H1 (cell line): ENCODE measurements around the gene GPRASP2. TPM values are rescaled to one million over a fixed set of nuclear protein-coding genes. Genes with fewer than 3 reads are reported as not detected.

Experiments used
- CTCF ChIA-PET: fragments of 300-600 bp; sonication (Branson Sonifier 250); formaldehyde crosslinking; loops from one replicate; lab custom pipeline; 2021; ENCODE audit not compliant: partially characterized antibody; lab: Charles Lee
- POLR2A ChIA-PET: fragments of 300-600 bp; sonication (Branson Sonifier 250); formaldehyde crosslinking; loops from one replicate; lab custom pipeline; 2021; ENCODE audit warnings: inconsistent platforms; ENCODE audit not compliant: partially characterized antibody; lab: Charles Lee
- DNase-seq, 2 experiments: peaks; one replicate each; pipeline versions ENCODE4 v3.0.0 to v3.0.0-alpha.2; 2010 to 2022; ENCODE audit warnings: low spot score in 2 of 2, low read depth in 1 of 2, mixed read lengths in 1 of 2
- FAIRE-seq: peaks from 2 replicates; lab custom pipeline; 2011; peaks lifted over from hg19 to GRCh38; lab: Jason Lieb, UNC
- H2AFZ ChIP-seq: 2 replicates; pipeline ENCODE4 v1.8.1; 2012; ENCODE audit warnings: low read length, inconsistent platforms
- H2AK5ac ChIP-seq: 2 replicates; pipeline ENCODE4 v1.6.1; 2013; ENCODE audit warnings: low read depth, low read length
- H2BK120ac ChIP-seq: replicated peaks from 2 replicates; pipeline ENCODE3; 2013; ENCODE audit warnings: low read depth, low read length, inconsistent platforms
- H2BK12ac ChIP-seq: 2 replicates; pipeline ENCODE4 v1.6.1; 2013; ENCODE audit warnings: low read depth, low read length
- H2BK15ac ChIP-seq: 2 replicates; pipeline ENCODE4 v1.6.1; 2013; ENCODE audit warnings: low read length
- H2BK20ac ChIP-seq: 2 replicates; pipeline ENCODE4 v1.6.1; 2013; ENCODE audit warnings: low read length
- H2BK5ac ChIP-seq: 2 replicates; pipeline ENCODE4 v1.6.1; 2013; ENCODE audit warnings: low read depth, low read length
- H3K14ac ChIP-seq: 2 replicates; pipeline ENCODE4 v1.6.1; 2013; ENCODE audit warnings: inconsistent platforms; ENCODE audit not compliant: insufficient read length
- H3K18ac ChIP-seq: 2 replicates; pipeline ENCODE4 v1.6.1; 2013; ENCODE audit warnings: low read length; ENCODE audit errors: extremely low read depth
- H3K23ac ChIP-seq: 2 replicates; pipeline ENCODE4 v1.6.1; 2013; ENCODE audit warnings: inconsistent platforms; ENCODE audit not compliant: insufficient read length
- H3K23me2 ChIP-seq: 2 replicates; pipeline ENCODE4 v1.6.1; 2013; ENCODE audit warnings: low read depth, low read length
- H3K27ac ChIP-seq: 2 replicates; pipeline ENCODE4 v1.6.1; 2011; ENCODE audit warnings: low read depth, low read length, inconsistent platforms
- H3K27me3 ChIP-seq, 4 experiments: replicated peaks in 1 of 4; 1 replicate in 1 of 4; 2 replicates in 3 of 4; pipeline versions ENCODE4 v1.6.1 to v1.8.1; 2011 to 2013; ENCODE audit warnings: low read length in 3 of 4, mild to moderate bottlenecking in 3 of 4, inconsistent platforms in 2 of 4, mixed read lengths in 2 of 4, moderate library complexity in 1 of 4; ENCODE audit not compliant: control insufficient read depth in 3 of 4, insufficient read depth in 3 of 4; ENCODE audit errors: extremely low read depth in 1 of 4
- H3K36me3 ChIP-seq, 4 experiments: 2 replicates each; pipeline versions ENCODE4 v1.6.1 to v1.8.1; 2011 to 2013; ENCODE audit warnings: mild to moderate bottlenecking in 4 of 4, low read length in 3 of 4, moderate library complexity in 2 of 4, control low read depth in 1 of 4, inconsistent platforms in 1 of 4; ENCODE audit not compliant: insufficient read depth in 4 of 4, control insufficient read depth in 2 of 4
- H3K4ac ChIP-seq: replicated peaks from 2 replicates; pipeline ENCODE3; 2013; ENCODE audit warnings: low read length, low read depth, mixed read lengths, inconsistent platforms; ENCODE audit not compliant: insufficient read length
- H3K4me1 ChIP-seq, 4 experiments: replicated peaks in 1 of 4; 1 replicate in 1 of 4; 2 replicates in 3 of 4; pipeline versions ENCODE4 v1.6.1 to v1.8.1; 2011 to 2013; ENCODE audit warnings: low read length in 3 of 4, inconsistent platforms in 2 of 4, mixed read lengths in 1 of 4; ENCODE audit not compliant: insufficient read depth in 4 of 4, control insufficient read depth in 3 of 4
- H3K4me2 ChIP-seq, 2 experiments: 2 replicates each; pipeline versions ENCODE4 v1.6.1 to v1.8.1; 2011 to 2013; ENCODE audit warnings: low read depth in 2 of 2, low read length in 2 of 2, control low read depth in 1 of 2, inconsistent platforms in 1 of 2, mild to moderate bottlenecking in 1 of 2; ENCODE audit not compliant: insufficient read depth in 1 of 2
- H3K4me3 ChIP-seq, 4 experiments: fragments of 200-600, 300-600 bp in 1 of 4; sonication (generic), shearing (Covaris generic), sonication (Bioruptor Twin) in 1 of 4; 2 replicates each; pipeline versions ENCODE4 v1.5.1 to v1.8.1; 2011 to 2016; ENCODE audit warnings: low read length in 4 of 4, low read depth in 3 of 4, control low read depth in 2 of 4, inconsistent platforms in 2 of 4, mild to moderate bottlenecking in 2 of 4, mixed read lengths in 1 of 4, moderate library complexity in 1 of 4; ENCODE audit not compliant: insufficient read depth in 2 of 4; ENCODE audit errors: extremely low read depth in 1 of 4
- H3K56ac ChIP-seq: replicated peaks from 2 replicates; pipeline ENCODE3; 2013; ENCODE audit warnings: low read depth, mild to moderate bottlenecking, mixed read lengths, low read length, inconsistent platforms; ENCODE audit not compliant: insufficient read length
- H3K79me1 ChIP-seq: 2 replicates; pipeline ENCODE4 v1.6.1; 2013; ENCODE audit warnings: low read depth, low read length, control low read depth
- H3K79me2 ChIP-seq, 2 experiments: 2 replicates each; pipeline versions ENCODE4 v1.6.1 to v1.8.1; 2012 to 2013; ENCODE audit warnings: low read length in 2 of 2, mild to moderate bottlenecking in 2 of 2, inconsistent platforms in 1 of 2; ENCODE audit not compliant: insufficient read depth in 2 of 2, control insufficient read depth in 1 of 2
- H3K9ac ChIP-seq, 4 experiments: replicated peaks in 1 of 4; 1 replicate in 1 of 4; 2 replicates in 3 of 4; pipeline versions ENCODE4 v1.6.1 to v1.8.1; 2011 to 2013; ENCODE audit warnings: low read depth in 3 of 4, low read length in 3 of 4, control low read depth in 2 of 4, mild to moderate bottlenecking in 2 of 4, moderate library complexity in 2 of 4, inconsistent platforms in 1 of 4; ENCODE audit errors: extremely low read depth in 1 of 4
- H3K9me3 ChIP-seq, 2 experiments: 2 replicates each; pipeline versions ENCODE4 v1.6.1 to v1.8.1; 2012 to 2013; ENCODE audit warnings: mild to moderate bottlenecking in 2 of 2, moderate library complexity in 2 of 2, control low read depth in 1 of 2, inconsistent platforms in 1 of 2, low read depth in 1 of 2, low read length in 1 of 2, mixed read lengths in 1 of 2; ENCODE audit not compliant: insufficient read depth in 2 of 2
- H4K20me1 ChIP-seq, 2 experiments: replicated peaks in 1 of 2; 2 replicates each; pipeline versions ENCODE3 to v1.8.1; 2011 to 2013; ENCODE audit warnings: inconsistent platforms in 2 of 2, low read length in 2 of 2, mild to moderate bottlenecking in 1 of 2; ENCODE audit not compliant: insufficient read depth in 2 of 2, control insufficient read depth in 1 of 2
- H4K5ac ChIP-seq: 2 replicates; pipeline ENCODE4 v1.6.1; 2013; ENCODE audit warnings: low read length, low read depth, mixed read lengths, inconsistent platforms; ENCODE audit not compliant: insufficient read length
- H4K8ac ChIP-seq: 2 replicates; pipeline ENCODE4 v1.8.0; 2013; ENCODE audit warnings: mild to moderate bottlenecking, moderate library complexity, low read length, inconsistent platforms; ENCODE audit not compliant: insufficient read depth; ENCODE audit errors: extremely low read depth
- H4K91ac ChIP-seq: replicated peaks from 2 replicates; pipeline ENCODE3; 2013; ENCODE audit warnings: low read length, mixed read lengths, inconsistent platforms; ENCODE audit not compliant: insufficient read length
- BACH1 ChIP-seq: IDR thresholded peaks from 2 replicates; pipeline ENCODE4 v1.6.1; 2012; ENCODE audit warnings: low read length, improper control_type of control experiment
- BCL11A ChIP-seq, 2 experiments: IDR thresholded peaks; one replicate each; pipeline ENCODE4 v1.6.1; 2011; ENCODE audit warnings: low read depth in 2 of 2, low read length in 2 of 2, mild to moderate bottlenecking in 2 of 2
- CEBPB ChIP-seq: IDR thresholded peaks from 2 replicates; pipeline ENCODE4 v1.6.1; 2012; ENCODE audit warnings: low read depth, low read length
- FOSL1 ChIP-seq: IDR thresholded peaks from 2 replicates; pipeline ENCODE4 v1.6.1; 2011; ENCODE audit warnings: mild to moderate bottlenecking, low read depth, low read length, moderate library complexity; ENCODE audit not compliant: insufficient read depth
- HDAC6 ChIP-seq: IDR thresholded peaks from one replicate; pipeline ENCODE4 v1.7.1; 2012; ENCODE audit warnings: low read depth, mild to moderate bottlenecking, inconsistent platforms, low read length, moderate library complexity
- KDM4A ChIP-seq: IDR thresholded peaks from one replicate; pipeline ENCODE4 v1.7.1; 2012; ENCODE audit warnings: low read depth, mild to moderate bottlenecking, moderate library complexity, low read length, inconsistent platforms; ENCODE audit not compliant: severe bottlenecking
- KDM5A ChIP-seq: fragments of 200-600 bp; IDR thresholded peaks from 2 replicates; pipeline ENCODE4 v1.7.1; 2012; ENCODE audit warnings: mild to moderate bottlenecking, low read length, inconsistent platforms, mixed read lengths
- MAFK ChIP-seq: IDR thresholded peaks from 2 replicates; pipeline ENCODE4 v1.6.1; 2012; ENCODE audit warnings: low read depth, mild to moderate bottlenecking, improper control_type of control experiment, low read length
- NANOG ChIP-seq: IDR thresholded peaks from 2 replicates; pipeline ENCODE4 v1.6.1; 2011; ENCODE audit warnings: low read length, low read depth, mild to moderate bottlenecking, inconsistent platforms; ENCODE audit not compliant: insufficient read depth, poor library complexity, severe bottlenecking
- RAD21 ChIP-seq, 2 experiments: IDR thresholded peaks in 1 of 2; conservative IDR thresholded peaks in 1 of 2; 2 replicates each; pipeline ENCODE4 v1.6.1; 2011; ENCODE audit warnings: low read depth in 2 of 2, low read length in 2 of 2, improper control_type of control experiment in 1 of 2, inconsistent platforms in 1 of 2, mild to moderate bottlenecking in 1 of 2, moderate library complexity in 1 of 2
- RNF2 ChIP-seq: fragments of 200-900, 300-1000 bp; sonication (generic); IDR thresholded peaks from 2 replicates; pipeline ENCODE4 v1.7.1; 2016; ENCODE audit warnings: borderline replicate concordance, low read depth, mild to moderate bottlenecking, antibody characterized with exemption, low read length; ENCODE audit not compliant: poor library complexity, severe bottlenecking; ENCODE audit errors: missing control alignments
- SIRT6 ChIP-seq: IDR thresholded peaks from one replicate; pipeline ENCODE4 v1.7.1; 2012; ENCODE audit warnings: low read length, inconsistent platforms
- TBP ChIP-seq: IDR thresholded peaks from 2 replicates; pipeline ENCODE4 v1.6.1; 2011; ENCODE audit warnings: low read depth, low read length, improper control_type of control experiment
- ZNF274 ChIP-seq: IDR thresholded peaks from 2 replicates; pipeline ENCODE4 v1.7.0; 2012; ENCODE audit warnings: low read length, borderline replicate concordance; ENCODE audit errors: extremely low read depth
- WGBS, 2 experiments: shearing (Covaris generic) in 1 of 2; methylation state at CpG; one replicate each; pipeline versions ENCODE4 v1.1.6 to v1.1.7; 2013 to 2015; ENCODE audit warnings: low lambda C conversion rate in 2 of 2, mixed read lengths in 2 of 2, inconsistent platforms in 1 of 2, low coverage in 1 of 2, missing lambda C conversion rate in 1 of 2; ENCODE audit not compliant: insufficient replicate concordance in 2 of 2, insufficient coverage in 1 of 2, insufficient read length in 1 of 2; ENCODE audit errors: extremely low coverage in 1 of 2, missing lambda C conversion rate in 1 of 2; 5-methylcytosine and 5-hydroxymethylcytosine counted together
- polyA plus RNA-seq, 7 experiments: library from polyadenylated mRNA; depleted of rRNA in 3 of 7; stranded (reverse) in 5 of 7; unstranded in 2 of 7; fragments of >200 nt in 5 of 7; fragments of 200-250 nt in 2 of 7; gene quantifications; 1 replicate in 5 of 7; 2 replicates in 1 of 7; 4 replicates in 1 of 7; pipeline versions ENCODE4 v1.2.1 to v1.2.3, GENCODE V29; 2011 to 2013; ENCODE audit warnings: missing spikeins in 2 of 7, mixed read lengths in 2 of 7
- total RNA-seq: library from RNA; stranded (reverse); fragmentation: NEBNext Ultra II Directional; extraction: Animal tissue kit (Norgen Biotek cat#: 25700); gene quantifications from 2 replicates; pipeline ENCODE4 v1.2.1, GENCODE V29; 2021
- TF ChIP-seq, protein P1 (sequence below): IDR thresholded peaks from 2 replicates; pipeline ENCODE4 v1.6.1; 2012; ENCODE audit warnings: inconsistent platforms

GPRASP2 gene
- total and polyA plus RNA-seq, 2 of the 8 experiments (the other 6 are each of a cell fraction or from before 2014, with no cell fraction given) = 8.0 to 15.7 TPM

DNA sequence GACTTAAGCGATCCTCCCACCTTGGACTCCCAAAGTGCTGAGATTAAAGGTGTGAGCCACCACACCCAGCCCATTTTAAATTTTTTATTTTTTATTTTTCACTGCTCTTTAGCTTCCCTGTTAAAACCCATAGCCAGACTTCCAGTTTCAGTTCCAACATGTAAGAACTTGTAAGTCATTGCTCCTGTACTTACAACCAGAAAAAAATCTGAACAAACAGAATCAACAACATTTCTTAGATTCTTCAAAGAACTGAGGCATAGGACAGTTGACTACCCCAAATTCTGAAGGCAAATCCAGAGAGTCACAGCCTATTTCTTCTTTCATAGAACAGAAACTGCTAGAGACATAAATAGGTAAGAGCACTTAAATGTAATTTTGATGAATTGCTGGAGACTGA, 16.4 kb downstream of the GPRASP2 start:
- Histone ChIP-seq H3K4ac (no peak overlapping the region), H3K4me2 (no peak overlapping the region), H3K79me1 (no peaks in the 10 kb centered on the region), H3K27me3 (no peaks in the 10 kb centered on the region), H3K4me3 (no peak overlapping the region), H4K8ac (no peak overlapping the region), H4K20me1 (no peaks in the 10 kb centered on the region), H3K14ac (no peak overlapping the region), H2BK15ac (no peak overlapping the region), H3K9me3 (no peaks in the 10 kb centered on the region), H3K9ac (no peak overlapping the region), H3K23me2 (no peaks in the 10 kb centered on the region), H2BK120ac (no peak overlapping the region), H3K56ac (no peak overlapping the region), H3K23ac (no peak overlapping the region), H4K5ac (no peak overlapping the region), H2BK5ac (no peak overlapping the region), H3K36me3 (no peaks in the 10 kb centered on the region), H4K91ac (no peak overlapping the region), H2AK5ac (no peak overlapping the region), H2BK20ac (no peak overlapping the region), H3K79me2 (no peaks in the 10 kb centered on the region), H2BK12ac (no peak overlapping the region), H3K18ac (no peak overlapping the region), H3K27ac (no peak overlapping the region), H2AFZ (no peak overlapping the region), H3K4me1 (no peaks in the 10 kb centered on the region)
- FAIRE-seq (no peak), DNase-seq (no peak)
- ChIA-PET POLR2A (no interaction called here), CTCF (no interaction called here)
- WGBS, 2 experiments = 100% methylated on average over 1 of the region's 1 CpG; no CpG with 5 or more reads in 1 of the 2 experiments
- TF ChIP-seq KDM4A = no peak
- no peak for TF ChIP-seq TBP
- TF ChIP-seq FOSL1 = no peak
- TF ChIP-seq CEBPB = no peak
- TF ChIP-seq MAFK = no peak
- TF ChIP-seq BCL11A (IDR thresholded peaks at IDR 0.05; ENCODE audit: low read depth in 2 of 2, low read length in 2 of 2) = no peak
- no peak for TF ChIP-seq RNF2
- no peak for TF ChIP-seq BACH1
- TF ChIP-seq RAD21 (IDR thresholded peaks at IDR 0.05 in 1 of 2, conservative IDR thresholded peaks at IDR 0.05 in 1 of 2; ENCODE audit: low read depth in 2 of 2, low read length in 2 of 2) = no peak
- no peak for TF ChIP-seq KDM5A
- no peak for TF ChIP-seq NANOG
- TF ChIP-seq HDAC6 = no peak
- no peak for TF ChIP-seq ZNF274
- TF ChIP-seq SIRT6 = no peak
- TF ChIP-seq, protein P1, sequence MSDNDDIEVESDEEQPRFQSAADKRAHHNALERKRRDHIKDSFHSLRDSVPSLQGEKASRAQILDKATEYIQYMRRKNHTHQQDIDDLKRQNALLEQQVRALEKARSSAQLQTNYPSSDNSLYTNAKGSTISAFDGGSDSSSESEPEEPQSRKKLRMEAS = no peak
